Peyer's patch (tissue), 4 donors: ENCODE results near the gene PLCB2.

ENCODE experiments used
- CTCF ChIP-seq, 6 experiments: fragments of 450-650 bp in 4 of 6; fragments of 200-600 bp in 2 of 6; sonication (generic) in 1 of 6; IDR thresholded peaks; one replicate each; pipeline ENCODE4 v1.5.1; 2017 to 2019; ENCODE audit warnings: antibody characterized with exemption in 6 of 6, mild to moderate bottlenecking in 3 of 6, moderate library complexity in 1 of 6
- POLR2A ChIP-seq, 2 donors: fragments of 450-650 bp; IDR thresholded peaks; one replicate each; pipeline ENCODE4 v1.5.1; 2017; ENCODE audit warnings: antibody characterized with exemption in 2 of 2, mild to moderate bottlenecking in 2 of 2, moderate library complexity in 2 of 2

- TF ChIP-seq CTCF (IDR thresholded peaks at IDR 0.05) (no peak), POLR2A (IDR thresholded peaks at IDR 0.05) (no peak)
Observed at GRCh38 chr15:40334541-40334940, 26.8 kb upstream of the PLCB2 start.
